Measurements from ENCODE around the gene CYTH4.
A peak's percentile ranks its signal among the peaks of the same experiment; 100 is the strongest.

Gene CYTH4

GRCh38 chr22:37356922-37357321, 74.6 kb downstream of the CYTH4 start:
- Histone ChIP-seq H4K8ac (ENCODE audit: low read depth, low read length) (no peak overlapping the region), H3K4me1 (ENCODE audit: control insufficient read depth, low read depth, low read length) (peaks cover 7% of the 10 kb centered on the region), H3K79me1 (ENCODE audit: low read length) (no peaks in the 10 kb centered on the region), H2AK5ac (ENCODE audit: low read length) (no peak overlapping the region), H2BK120ac (ENCODE audit: low read depth, low read length) (no peak overlapping the region), H3K79me2 (ENCODE audit: control insufficient read depth, insufficient read depth, low read length) (no peaks in the 10 kb centered on the region), H4K5ac (ENCODE audit: low read length) (no peak overlapping the region), H2BK5ac (ENCODE audit: low read length) (no peak overlapping the region), H3K27me3 (ENCODE audit: insufficient read depth, low read length, poor library complexity) (no peaks in the 10 kb centered on the region), H3K18ac (ENCODE audit: low read length) (no peak overlapping the region), H3K23ac (ENCODE audit: low read length) (no peak overlapping the region), H3K4me2 (ENCODE audit: low read length) (no peak overlapping the region), H3K4me3 (ENCODE audit: low read length) (no peak overlapping the region), H3K36me3 (ENCODE audit: control insufficient read depth, insufficient read depth, low read length) (no peaks in the 10 kb centered on the region), H3K27ac (ENCODE audit: low read depth, low read length) (no peak overlapping the region), H3K9ac (ENCODE audit: low read length) (no peak overlapping the region), H2BK15ac (replicated peaks; ENCODE audit: low read depth) (no peak overlapping the region), H3K56ac (ENCODE audit: low read length) (no peak overlapping the region), H3K4ac (ENCODE audit: low read depth, low read length) (no peak overlapping the region)
- no CpG with 5 or more reads among the region's 8 CpGs for WGBS (ENCODE audit: extremely low coverage, insufficient coverage, low lambda C conversion rate)
- DNase-seq, result no peak

- Histone ChIP-seq H3K4ac (ENCODE audit: low read depth, low read length) (no peak overlapping the region), H2AK5ac (ENCODE audit: low read length) (no peak overlapping the region), H3K9ac (ENCODE audit: low read length) (no peak overlapping the region), H2BK5ac (ENCODE audit: low read length) (no peak overlapping the region), H3K27me3 (ENCODE audit: insufficient read depth, low read length, poor library complexity) (no peaks in the 10 kb centered on the region), H3K79me2 (ENCODE audit: control insufficient read depth, insufficient read depth, low read length) (no peaks in the 10 kb centered on the region), H3K27ac (ENCODE audit: low read depth, low read length) (no peak overlapping the region), H4K5ac (ENCODE audit: low read length) (no peak overlapping the region), H3K4me2 (ENCODE audit: low read length) (no peak overlapping the region), H3K18ac (ENCODE audit: low read length) (no peak overlapping the region), H3K79me1 (ENCODE audit: low read length) (no peaks in the 10 kb centered on the region), H3K4me1 (ENCODE audit: control insufficient read depth, low read depth, low read length) (peaks cover 7% of the 10 kb centered on the region), H3K4me3 (ENCODE audit: low read length) (no peak overlapping the region), H4K8ac (ENCODE audit: low read depth, low read length) (no peak overlapping the region), H2BK120ac (ENCODE audit: low read depth, low read length) (no peak overlapping the region), H3K36me3 (ENCODE audit: control insufficient read depth, insufficient read depth, low read length) (no peaks in the 10 kb centered on the region), H3K23ac (ENCODE audit: low read length) (no peak overlapping the region), H3K56ac (ENCODE audit: low read length) (no peak overlapping the region), H2BK15ac (replicated peaks; ENCODE audit: low read depth) (no peak overlapping the region)
- no peak for DNase-seq
- WGBS (ENCODE audit: extremely low coverage, insufficient coverage, low lambda C conversion rate), result no CpG with 5 or more reads among the region's 10 CpGs
Observed at GRCh38 chr22:37357446-37358075, 75.3 kb downstream of the CYTH4 start.

GRCh38 chr22:37358386-37358785, 76.1 kb downstream of the CYTH4 start:
- H3K4me2 ChIP-seq (ENCODE audit: low read length), result no peak overlapping the region
- no peaks in the 10 kb centered on the region for H3K79me2 ChIP-seq (ENCODE audit: control insufficient read depth, insufficient read depth, low read length)
- H3K27ac ChIP-seq (ENCODE audit: low read depth, low read length), result no peak overlapping the region
- H3K79me1 ChIP-seq (ENCODE audit: low read length), result no peaks in the 10 kb centered on the region
- H3K56ac ChIP-seq (ENCODE audit: low read length), result no peak overlapping the region
- no peak overlapping the region for H3K9ac ChIP-seq (ENCODE audit: low read length)
- H3K4ac ChIP-seq (ENCODE audit: low read depth, low read length), result no peak overlapping the region
- no peak overlapping the region for H2BK5ac ChIP-seq (ENCODE audit: low read length)
- H3K18ac ChIP-seq (ENCODE audit: low read length), result no peak overlapping the region
- H3K36me3 ChIP-seq (ENCODE audit: control insufficient read depth, insufficient read depth, low read length), result no peaks in the 10 kb centered on the region
- no peak overlapping the region for H3K23ac ChIP-seq (ENCODE audit: low read length)
- H3K4me3 ChIP-seq (ENCODE audit: low read length), result no peak overlapping the region
- H4K5ac ChIP-seq (ENCODE audit: low read length), result no peak overlapping the region
- WGBS (ENCODE audit: extremely low coverage, insufficient coverage, low lambda C conversion rate), result no CpG with 5 or more reads among the region's 11 CpGs
- H2BK120ac ChIP-seq (ENCODE audit: low read depth, low read length), result no peak overlapping the region
- DNase-seq, result no peak
- no peaks in the 10 kb centered on the region for H3K27me3 ChIP-seq (ENCODE audit: insufficient read depth, low read length, poor library complexity)
- no peak overlapping the region for H4K8ac ChIP-seq (ENCODE audit: low read depth, low read length)
- peaks cover 7% of the 10 kb centered on the region for H3K4me1 ChIP-seq (ENCODE audit: control insufficient read depth, low read depth, low read length)
- H2AK5ac ChIP-seq (ENCODE audit: low read length), result no peak overlapping the region
- no peak overlapping the region for H2BK15ac ChIP-seq (replicated peaks; ENCODE audit: low read depth)

GRCh38 chr22:37358917-37359316, 76.6 kb downstream of the CYTH4 start:
- DNase-seq, result peak; percentile 71
- H3K27ac ChIP-seq (ENCODE audit: low read depth, low read length), result no peak overlapping the region
- no peak overlapping the region for H2AK5ac ChIP-seq (ENCODE audit: low read length)
- H2BK15ac ChIP-seq (replicated peaks; ENCODE audit: low read depth), result no peak overlapping the region
- no peaks in the 10 kb centered on the region for H3K36me3 ChIP-seq (ENCODE audit: control insufficient read depth, insufficient read depth, low read length)
- H3K4me3 ChIP-seq (ENCODE audit: low read length), result no peak overlapping the region
- peaks cover 7% of the 10 kb centered on the region for H3K4me1 ChIP-seq (ENCODE audit: control insufficient read depth, low read depth, low read length)
- no peak overlapping the region for H4K5ac ChIP-seq (ENCODE audit: low read length)
- H3K18ac ChIP-seq (ENCODE audit: low read length), result no peak overlapping the region
- H4K8ac ChIP-seq (ENCODE audit: low read depth, low read length), result no peak overlapping the region
- no peak overlapping the region for H2BK120ac ChIP-seq (ENCODE audit: low read depth, low read length)
- no peak overlapping the region for H3K23ac ChIP-seq (ENCODE audit: low read length)
- no peak overlapping the region for H3K4ac ChIP-seq (ENCODE audit: low read depth, low read length)
- WGBS (ENCODE audit: extremely low coverage, insufficient coverage, low lambda C conversion rate), result no CpG with 5 or more reads among the region's 8 CpGs
- no peak overlapping the region for H3K4me2 ChIP-seq (ENCODE audit: low read length)
- no peaks in the 10 kb centered on the region for H3K79me1 ChIP-seq (ENCODE audit: low read length)
- H2BK5ac ChIP-seq (ENCODE audit: low read length), result no peak overlapping the region
- H3K27me3 ChIP-seq (ENCODE audit: insufficient read depth, low read length, poor library complexity), result no peaks in the 10 kb centered on the region
- no peak overlapping the region for H3K9ac ChIP-seq (ENCODE audit: low read length)
- no peaks in the 10 kb centered on the region for H3K79me2 ChIP-seq (ENCODE audit: control insufficient read depth, insufficient read depth, low read length)
- H3K56ac ChIP-seq (ENCODE audit: low read length), result no peak overlapping the region

- Histone ChIP-seq H2AK5ac (ENCODE audit: low read length) (no peak overlapping the region), H2BK15ac (replicated peaks; ENCODE audit: low read depth) (no peak overlapping the region), H3K23ac (ENCODE audit: low read length) (no peak overlapping the region), H3K79me2 (ENCODE audit: control insufficient read depth, insufficient read depth, low read length) (no peaks in the 10 kb centered on the region), H3K56ac (ENCODE audit: low read length) (no peak overlapping the region), H3K18ac (ENCODE audit: low read length) (no peak overlapping the region), H2BK5ac (ENCODE audit: low read length) (no peak overlapping the region), H3K4me3 (ENCODE audit: low read length) (no peak overlapping the region), H4K8ac (ENCODE audit: low read depth, low read length) (no peak overlapping the region), H3K9ac (ENCODE audit: low read length) (no peak overlapping the region), H4K5ac (ENCODE audit: low read length) (no peak overlapping the region), H3K27ac (ENCODE audit: low read depth, low read length) (no peak overlapping the region), H3K4me2 (ENCODE audit: low read length) (no peak overlapping the region), H3K79me1 (ENCODE audit: low read length) (no peaks in the 10 kb centered on the region), H2BK120ac (ENCODE audit: low read depth, low read length) (no peak overlapping the region), H3K27me3 (ENCODE audit: insufficient read depth, low read length, poor library complexity) (no peaks in the 10 kb centered on the region), H3K4me1 (ENCODE audit: control insufficient read depth, low read depth, low read length) (peaks cover 7% of the 10 kb centered on the region), H3K36me3 (ENCODE audit: control insufficient read depth, insufficient read depth, low read length) (no peaks in the 10 kb centered on the region), H3K4ac (ENCODE audit: low read depth, low read length) (no peak overlapping the region)
- no CpG with 5 or more reads among the region's 3 CpGs for WGBS (ENCODE audit: extremely low coverage, insufficient coverage, low lambda C conversion rate)
- no peak for DNase-seq
Observed at GRCh38 chr22:37362621-37363020, 80.3 kb downstream of the CYTH4 start.
